HG02759 (cell line): ENCODE data around the gene SLC6A15.

ENCODE experiments used
- ATAC-seq: cut with Tn5 transposase; IDR thresholded peaks from one replicate; pipeline ENCODE4 v1.9.1; 2021; ENCODE audit warnings: mild to moderate bottlenecking, moderate library complexity; ENCODE audit not compliant: unreplicated experiment

The SLC6A15 gene

GRCh38 chr12:84912198-84913128 lies at the start of gene SLC6A15:
SLC6A15 (minus strand) TSS chr12:84912799; CDS start chr12:84892120, 20,679 bp downstream.
- ATAC-seq: peak; percentile 74

- ATAC-seq: no peak
Measured at GRCh38 chr12:84960918-84961317, 48.3 kb upstream of the SLC6A15 start.

- no peak for ATAC-seq
Measured at GRCh38 chr12:84955298-84955697, 42.7 kb upstream of the SLC6A15 start.

- no peak for ATAC-seq
Measured at GRCh38 chr12:84954415-84954814, 41.8 kb upstream of the SLC6A15 start.

- ATAC-seq: no peak
Measured at GRCh38 chr12:84950971-84951546, 38.5 kb upstream of the SLC6A15 start.

- ATAC-seq: no peak
Measured at GRCh38 chr12:84946753-84947152, 34.2 kb upstream of the SLC6A15 start.

GRCh38 chr12:84937415-84937814 lies 24.8 kb upstream of the SLC6A15 start:
- no peak for ATAC-seq

- no peak for ATAC-seq
Measured at GRCh38 chr12:84929501-84929900, 16.9 kb upstream of the SLC6A15 start.

GRCh38 chr12:84924981-84925380 lies 12.4 kb upstream of the SLC6A15 start:
- no peak for ATAC-seq

- ATAC-seq: no peak
Measured at GRCh38 chr12:84922693-84923092, 10.1 kb upstream of the SLC6A15 start.

- ATAC-seq: no peak
Measured at GRCh38 chr12:84920331-84920730, 7.7 kb upstream of the SLC6A15 start.

- ATAC-seq: no peak
Measured at GRCh38 chr12:84919271-84919670, 6.7 kb upstream of the SLC6A15 start.

- no peak for ATAC-seq
Measured at GRCh38 chr12:84913129-84913515, 523 bp upstream of the SLC6A15 start.

- no peak for ATAC-seq
Measured at GRCh38 chr12:84911271-84912197, 1.1 kb downstream of the SLC6A15 start.

- ATAC-seq: no peak
Measured at GRCh38 chr12:84910549-84911241, 1.9 kb downstream of the SLC6A15 start.

- no peak for ATAC-seq
Measured at GRCh38 chr12:84904051-84904450, 8.5 kb downstream of the SLC6A15 start.

GRCh38 chr12:84891106-84891838 lies 21.3 kb downstream of the SLC6A15 start:
- ATAC-seq: no peak

- ATAC-seq: no peak
Measured at GRCh38 chr12:84889818-84890217, 22.8 kb downstream of the SLC6A15 start.

GRCh38 chr12:84888861-84889260 lies 23.7 kb downstream of the SLC6A15 start:
- no peak for ATAC-seq

- no peak for ATAC-seq
Measured at GRCh38 chr12:84877340-84877739, 35.3 kb downstream of the SLC6A15 start.
